AG04450 (cell line): Measurements from ENCODE around the gene RRM2. TPM values are rescaled to one million over a fixed set of nuclear protein-coding genes. Genes with fewer than 3 reads are reported as not detected.
"Not testable (repeated sequence)": the region's sequence is repeated elsewhere in the genome, so short reads cannot be mapped to it uniquely, and the experiment has no call there.

ENCODE experiments used
- CTCF ChIA-PET: fragments of 300-600, 350-600 bp; formaldehyde crosslinking; extraction: SDS; loops from one replicate; lab custom pipeline; 2022; ENCODE audit warnings: antibody characterized with exemption, inconsistent platforms; lab: Charles Lee
- POLR2A ChIA-PET: fragments of 350-600 bp; formaldehyde crosslinking; extraction: SDS; loops from one replicate; lab custom pipeline; 2021; ENCODE audit warnings: antibody characterized with exemption, inconsistent platforms; lab: Yijun Ruan, JAX
- DNase-seq: peaks from one replicate; pipeline ENCODE4 v3.0.0-alpha.2; 2011; ENCODE audit warnings: low read depth, low spot score
- H3K27ac ChIP-seq: one replicate; pipeline ENCODE4 v1.5.1; 2012; ENCODE audit warnings: low read depth, low read length, control low read depth
- H3K27me3 ChIP-seq: one replicate; pipeline ENCODE4 v1.6.0; 2012; ENCODE audit warnings: low read length; ENCODE audit not compliant: control insufficient read depth, insufficient read depth
- H3K4me3 ChIP-seq: 2 replicates; pipeline ENCODE4 v1.5.1; 2011; ENCODE audit warnings: mild to moderate bottlenecking, low read depth, low read length, control low read depth
- H3K9me3 ChIP-seq: 2 replicates; pipeline ENCODE4 v1.5.1; 2012; ENCODE audit warnings: low read length; ENCODE audit not compliant: control insufficient read depth, insufficient read depth
- polyA plus RNA-seq: library from polyadenylated mRNA; depleted of rRNA; stranded (reverse); fragments of >200 nt; gene quantifications from 2 replicates; pipeline ENCODE4 v1.2.3, GENCODE V29; 2011
- TF ChIP-seq, protein P1 (sequence below): IDR thresholded peaks from 2 replicates; pipeline ENCODE4 v1.5.1; 2011; ENCODE audit warnings: low read depth, low read length, control low read depth, inconsistent platforms

RRM2 gene
- polyA plus RNA-seq, 1 experiment, result 21.7 TPM

DNA sequence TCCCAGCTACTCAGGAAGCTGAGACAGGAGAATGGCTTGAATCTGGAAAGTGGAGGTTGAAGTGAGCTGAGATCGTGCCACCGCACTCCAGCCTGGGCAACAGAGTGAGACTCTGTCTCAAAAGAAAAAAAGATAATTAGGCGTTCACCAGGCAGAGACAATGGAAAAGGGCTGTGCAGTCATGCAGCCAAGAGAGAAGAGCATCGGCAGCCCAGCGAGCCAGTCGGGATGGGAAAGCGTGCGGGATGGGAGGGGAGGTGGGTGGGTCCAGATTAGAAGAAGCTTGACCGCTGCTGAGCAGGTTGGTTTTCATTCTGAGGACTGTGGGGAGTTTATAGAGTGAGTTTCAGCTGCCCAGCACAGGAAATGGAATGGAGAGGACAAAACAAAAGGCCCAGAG is 27.4 kb upstream of the RRM2 start:
- DNase-seq, result no peak
- Histone ChIP-seq H3K27me3 (peaks cover 23% of the 10 kb centered on the region), H3K27ac (peak overlapping the region; percentile 11), H3K9me3 (peaks cover 9% of the 10 kb centered on the region; the same call in 1 of the 2 replicates), H3K4me3 (no peak overlapping the region)
- ChIA-PET POLR2A (no interaction called here), CTCF (interaction anchor here (0.6 to 4.8 kb wide), 7 partner anchors 23 to 353 kb away, joined by 3 to 99 read pairs (median 3); partner anchors contain the start of gene ODC1)
- TF ChIP-seq, protein P1, sequence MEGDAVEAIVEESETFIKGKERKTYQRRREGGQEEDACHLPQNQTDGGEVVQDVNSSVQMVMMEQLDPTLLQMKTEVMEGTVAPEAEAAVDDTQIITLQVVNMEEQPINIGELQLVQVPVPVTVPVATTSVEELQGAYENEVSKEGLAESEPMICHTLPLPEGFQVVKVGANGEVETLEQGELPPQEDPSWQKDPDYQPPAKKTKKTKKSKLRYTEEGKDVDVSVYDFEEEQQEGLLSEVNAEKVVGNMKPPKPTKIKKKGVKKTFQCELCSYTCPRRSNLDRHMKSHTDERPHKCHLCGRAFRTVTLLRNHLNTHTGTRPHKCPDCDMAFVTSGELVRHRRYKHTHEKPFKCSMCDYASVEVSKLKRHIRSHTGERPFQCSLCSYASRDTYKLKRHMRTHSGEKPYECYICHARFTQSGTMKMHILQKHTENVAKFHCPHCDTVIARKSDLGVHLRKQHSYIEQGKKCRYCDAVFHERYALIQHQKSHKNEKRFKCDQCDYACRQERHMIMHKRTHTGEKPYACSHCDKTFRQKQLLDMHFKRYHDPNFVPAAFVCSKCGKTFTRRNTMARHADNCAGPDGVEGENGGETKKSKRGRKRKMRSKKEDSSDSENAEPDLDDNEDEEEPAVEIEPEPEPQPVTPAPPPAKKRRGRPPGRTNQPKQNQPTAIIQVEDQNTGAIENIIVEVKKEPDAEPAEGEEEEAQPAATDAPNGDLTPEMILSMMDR, result no peak

DNA sequence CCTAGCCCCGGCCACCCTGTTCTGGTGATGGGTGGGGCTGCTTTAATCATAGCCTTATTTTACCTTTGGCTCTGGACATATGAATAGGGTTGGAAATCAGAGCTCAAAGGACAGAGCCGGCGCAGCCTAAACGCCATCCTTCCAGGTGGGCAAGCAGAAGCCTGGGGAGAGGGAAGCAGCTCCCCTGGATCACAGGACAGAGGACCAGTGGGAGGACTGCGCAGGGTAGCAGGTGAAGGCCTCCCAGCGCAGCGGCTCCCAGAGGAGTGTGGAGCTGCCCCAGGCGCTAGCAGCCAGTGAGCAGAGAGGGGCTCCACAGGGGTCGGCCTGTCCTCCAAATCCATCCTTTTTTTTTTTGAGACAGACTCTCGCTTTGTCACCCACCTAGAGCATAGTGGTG is 25.9 kb upstream of the RRM2 start:
- Histone ChIP-seq H3K27ac (no peak overlapping the region), H3K4me3 (no peak overlapping the region), H3K27me3 (peaks cover 8% of the 10 kb centered on the region), H3K9me3 (peaks cover 2% of the 10 kb centered on the region; the same call in 1 of the 2 replicates)
- ChIA-PET POLR2A (interaction anchor here (1.0 to 1.1 kb wide), 2 partner anchors 24 to 40 kb away, joined by 3 read pairs; no protein-coding TSS in a partner anchor), CTCF (interaction anchor here (0.5 to 4.8 kb wide), 26 partner anchors 11 to 467 kb away, joined by 3 to 99 read pairs (median 4); no protein-coding TSS in a partner anchor)
- TF ChIP-seq, protein P1, result no peak
- no peak for DNase-seq

DNA sequence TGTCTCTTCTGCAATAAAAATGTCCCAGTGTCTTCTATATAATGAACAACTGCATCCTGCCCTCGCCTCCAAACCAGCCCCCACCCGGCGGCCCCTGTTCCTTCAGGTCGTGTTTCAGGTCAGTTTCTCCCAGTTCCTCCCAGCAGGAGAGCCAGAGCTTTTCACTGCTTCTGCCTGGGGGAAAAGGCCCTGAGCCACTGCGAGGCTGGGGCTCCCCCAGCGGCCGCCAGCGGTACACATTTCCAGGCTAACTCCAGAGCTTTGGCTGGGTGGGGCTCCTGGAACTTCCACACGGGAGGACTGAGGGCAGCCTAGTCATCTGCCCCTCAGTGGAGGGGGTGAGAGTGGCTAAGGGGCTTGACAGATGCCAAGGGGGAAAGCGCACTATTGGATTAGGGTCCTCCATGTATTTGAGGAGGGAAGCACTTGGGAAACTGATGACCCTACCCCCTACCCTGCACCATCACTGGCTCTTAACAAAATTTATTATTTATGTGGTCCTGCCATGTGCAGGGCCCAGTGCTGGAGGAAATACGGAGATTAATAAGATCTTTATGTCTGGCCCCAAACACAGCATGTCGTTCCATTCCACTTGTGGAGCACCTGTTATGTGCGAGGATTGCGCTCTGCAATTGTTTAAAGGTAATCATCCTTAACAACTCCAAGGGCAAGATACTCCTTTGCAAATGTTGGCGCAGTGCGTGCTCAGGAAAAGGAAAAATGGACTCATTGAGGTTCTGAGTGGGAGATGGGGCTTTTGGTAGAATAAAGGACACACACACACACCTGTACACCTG is 25.0 kb upstream of the RRM2 start:
- TF ChIP-seq, protein P1, result peak; percentile 95
- no peak for DNase-seq
- POLR2A ChIA-PET, result interaction anchor here (0.7 to 1.1 kb wide), 3 partner anchors 18 to 40 kb away, joined by 3 to 4 read pairs (median 3); no protein-coding TSS in a partner anchor

DNA sequence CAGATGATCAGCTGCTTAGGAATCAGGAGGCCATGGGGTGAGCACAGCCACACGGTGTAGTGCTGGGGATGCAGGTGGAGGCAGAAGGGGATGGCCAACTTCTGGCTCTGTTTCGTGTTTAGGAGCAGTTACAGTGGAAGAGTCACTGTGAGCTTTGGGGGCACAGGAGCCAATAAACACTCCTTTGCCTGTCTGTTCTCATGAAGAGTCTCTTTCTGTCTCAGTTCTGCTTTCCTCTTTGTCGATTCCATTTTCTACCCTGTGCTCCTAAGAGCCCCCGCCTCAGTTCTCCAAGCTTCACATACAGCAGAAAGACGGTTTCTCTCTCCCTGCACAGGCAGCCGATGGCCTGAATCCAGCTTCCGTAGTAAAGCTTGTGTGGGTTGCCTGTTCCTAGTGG is 21.0 kb upstream of the RRM2 start:
- POLR2A ChIA-PET, result no interaction called here
- Histone ChIP-seq H3K27me3 (no peaks in the 10 kb centered on the region), H3K9me3 (no peaks in the 10 kb centered on the region), H3K27ac (no peak overlapping the region), H3K4me3 (no peak overlapping the region)
- DNase-seq, result no peak
- TF ChIP-seq, protein P1, result no peak
- CTCF ChIA-PET, result interaction anchor here (0.7 to 1.1 kb wide), 3 partner anchors 29 to 334 kb away, joined by 3 to 4 read pairs (median 4); no protein-coding TSS in a partner anchor

More for the DNA sequence above, 25.0 kb upstream of the RRM2 start:
- no peaks in the 10 kb centered on the region for H3K9me3 ChIP-seq
- H3K4me3 ChIP-seq, result no peak overlapping the region
- CTCF ChIA-PET, result interaction anchor here (0.5 to 4.8 kb wide), 26 partner anchors 10 to 541 kb away, joined by 3 to 99 read pairs (median 4); no protein-coding TSS in a partner anchor
- peaks cover 2% of the 10 kb centered on the region for H3K27me3 ChIP-seq
- no peak overlapping the region for H3K27ac ChIP-seq

- Histone ChIP-seq H3K27ac (no peak overlapping the region), H3K4me3 (no peak overlapping the region), H3K27me3 (no peaks in the 10 kb centered on the region), H3K9me3 (no peaks in the 10 kb centered on the region)
- POLR2A ChIA-PET, result no interaction called here
- no peak for DNase-seq
- CTCF ChIA-PET, result interaction anchor here (1.5 kb wide), 1 partner anchor 306 kb away, joined by 6 read pairs; no protein-coding TSS in a partner anchor
- TF ChIP-seq, protein P1, result no peak
These were observed 19.4 kb upstream of the RRM2 start for GRCh38 chr2:10103179-10103578.

- H3K4me3 ChIP-seq, POLR2A ChIA-PET, H3K27me3 ChIP-seq, DNase-seq, H3K9me3 ChIP-seq, H3K27ac ChIP-seq: not testable (repeated sequence)
- CTCF ChIA-PET, result interaction anchor here (0.9 kb wide), 1 partner anchor 32 kb away, joined by 3 read pairs; no protein-coding TSS in a partner anchor
These were observed 17.6 kb upstream of the RRM2 start for GRCh38 chr2:10104906-10105305.
